ENCODE results near the gene PCDHA9.
"Not testable (repeated sequence)": the region's sequence is repeated elsewhere in the genome, so short reads cannot be mapped to it uniquely, and the experiment has no call there.

The PCDHA9 gene

GRCh38 chr5:140834439-140835008, 13.7 kb upstream of the PCDHA9 start:
- DNase-seq (ENCODE audit: low read depth): not testable (repeated sequence)

DNA sequence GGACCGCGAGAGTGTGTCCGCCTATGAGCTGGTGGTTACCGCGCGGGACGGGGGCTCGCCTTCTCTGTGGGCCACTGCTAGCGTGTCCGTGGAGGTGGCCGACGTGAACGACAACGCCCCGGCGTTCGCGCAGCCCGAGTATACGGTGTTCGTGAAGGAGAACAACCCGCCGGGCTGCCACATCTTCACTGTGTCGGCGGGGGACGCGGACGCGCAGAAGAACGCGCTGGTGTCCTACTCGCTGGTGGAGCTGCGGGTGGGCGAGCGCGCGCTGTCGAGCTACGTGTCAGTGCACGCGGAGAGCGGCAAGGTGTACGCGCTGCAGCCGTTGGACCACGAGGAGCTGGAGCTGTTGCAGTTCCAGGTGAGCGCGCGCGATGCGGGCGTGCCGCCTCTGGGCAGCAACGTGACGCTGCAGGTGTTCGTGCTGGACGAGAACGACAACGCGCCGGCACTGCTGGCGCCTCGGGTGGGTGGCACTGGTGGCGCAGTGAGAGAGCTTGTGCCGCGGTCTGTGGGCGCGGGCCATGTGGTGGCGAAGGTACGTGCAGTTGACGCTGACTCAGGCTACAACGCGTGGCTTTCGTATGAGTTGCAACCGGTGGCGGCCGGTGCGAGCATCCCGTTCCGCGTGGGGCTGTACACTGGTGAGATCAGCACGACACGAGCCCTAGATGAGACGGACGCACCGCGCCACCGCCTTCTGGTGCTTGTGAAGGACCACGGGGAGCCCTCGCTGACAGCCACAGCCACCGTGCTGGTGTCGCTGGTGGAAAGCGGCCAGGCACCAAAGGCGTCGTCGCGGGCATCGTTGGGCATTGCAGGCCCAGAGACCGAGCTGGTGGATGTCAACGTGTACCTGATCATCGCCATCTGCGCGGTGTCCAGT, 12.3 kb upstream of the PCDHA9 start:
- no peak for DNase-seq (ENCODE audit: low read depth)

GRCh38 chr5:140840978-140841962, 6.9 kb upstream of the PCDHA9 start, which contains the start of gene PCDHA8:
PCDHA8 (plus strand) TSS chr5:140841187; CDS start chr5:140841322, 135 bp downstream.
- no peak for DNase-seq (ENCODE audit: low read depth)

DNA sequence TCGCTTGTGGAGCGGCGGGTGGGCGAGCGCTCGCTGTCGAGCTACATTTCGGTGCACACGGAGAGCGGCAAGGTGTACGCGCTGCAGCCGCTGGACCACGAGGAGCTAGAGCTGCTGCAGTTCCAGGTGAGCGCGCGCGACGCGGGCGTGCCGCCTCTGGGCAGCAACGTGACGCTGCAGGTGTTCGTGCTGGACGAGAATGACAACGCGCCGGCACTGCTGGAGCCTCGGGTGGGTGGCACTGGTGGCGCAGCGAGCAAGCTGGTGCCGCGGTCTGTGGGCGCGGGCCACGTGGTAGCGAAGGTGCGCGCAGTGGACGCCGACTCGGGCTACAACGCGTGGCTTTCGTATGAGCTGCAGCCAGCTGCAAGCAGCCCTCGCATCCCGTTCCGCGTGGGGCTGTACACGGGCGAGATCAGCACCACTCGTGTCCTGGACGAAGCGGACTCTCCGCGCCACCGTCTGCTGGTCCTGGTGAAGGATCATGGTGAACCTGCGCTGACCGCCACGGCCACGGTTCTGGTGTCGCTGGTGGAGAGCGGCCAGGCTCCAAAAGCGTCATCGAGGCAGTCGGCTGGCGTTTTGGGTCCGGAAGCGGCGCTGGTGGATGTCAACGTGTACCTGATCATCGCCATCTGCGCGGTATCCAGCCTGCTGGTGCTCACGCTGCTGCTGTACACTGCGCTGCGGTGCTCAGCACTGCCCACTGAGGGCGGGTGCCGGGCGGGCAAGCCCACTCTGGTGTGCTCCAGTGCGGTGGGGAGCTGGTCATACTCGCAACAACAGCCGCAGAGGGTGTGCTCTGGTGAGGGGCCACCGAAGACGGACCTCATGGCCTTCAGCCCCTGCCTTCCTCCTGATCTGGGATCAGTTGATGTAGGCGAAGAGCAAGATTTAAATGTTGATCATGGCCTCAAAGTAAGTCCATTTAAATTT, 5.1 kb upstream of the PCDHA9 start:
- no peak for DNase-seq (ENCODE audit: low read depth)

DNA sequence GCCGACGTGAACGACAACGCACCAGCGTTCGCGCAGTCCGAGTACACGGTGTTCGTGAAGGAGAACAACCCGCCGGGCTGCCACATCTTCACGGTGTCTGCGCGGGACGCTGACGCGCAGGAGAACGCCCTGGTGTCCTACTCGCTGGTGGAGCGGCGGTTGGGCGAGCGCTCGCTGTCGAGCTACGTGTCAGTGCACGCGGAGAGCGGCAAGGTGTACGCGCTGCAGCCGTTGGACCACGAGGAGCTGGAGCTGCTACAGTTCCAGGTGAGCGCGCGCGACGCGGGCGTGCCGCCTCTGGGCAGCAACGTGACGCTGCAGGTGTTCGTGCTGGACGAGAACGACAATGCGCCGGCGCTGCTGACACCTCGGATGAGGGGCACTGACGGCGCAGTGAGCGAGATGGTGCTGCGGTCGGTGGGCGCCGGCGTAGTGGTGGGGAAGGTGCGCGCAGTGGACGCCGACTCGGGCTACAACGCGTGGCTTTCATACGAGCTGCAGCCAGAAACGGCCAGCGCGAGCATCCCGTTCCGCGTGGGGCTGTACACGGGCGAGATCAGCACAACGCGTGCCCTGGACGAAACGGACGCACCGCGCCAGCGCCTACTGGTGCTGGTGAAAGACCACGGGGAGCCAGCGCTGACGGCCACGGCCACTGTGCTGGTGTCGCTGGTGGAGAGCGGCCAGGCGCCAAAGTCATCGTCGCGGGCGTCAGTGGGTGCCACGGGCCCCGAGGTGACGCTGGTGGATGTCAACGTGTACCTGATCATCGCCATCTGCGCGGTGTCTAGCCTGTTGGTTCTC, 1.9 kb downstream of the PCDHA9 start:
- not testable (repeated sequence) for DNase-seq (ENCODE audit: low read depth)

- no peak for DNase-seq (ENCODE audit: low read depth)
These were observed 7.8 kb downstream of the PCDHA9 start, which contains the start of gene PCDHA10 for GRCh38 chr5:140855772-140856674. PCDHA10 (plus strand) TSS chr5:140855897; CDS start chr5:140856049, 152 bp downstream.

DNA sequence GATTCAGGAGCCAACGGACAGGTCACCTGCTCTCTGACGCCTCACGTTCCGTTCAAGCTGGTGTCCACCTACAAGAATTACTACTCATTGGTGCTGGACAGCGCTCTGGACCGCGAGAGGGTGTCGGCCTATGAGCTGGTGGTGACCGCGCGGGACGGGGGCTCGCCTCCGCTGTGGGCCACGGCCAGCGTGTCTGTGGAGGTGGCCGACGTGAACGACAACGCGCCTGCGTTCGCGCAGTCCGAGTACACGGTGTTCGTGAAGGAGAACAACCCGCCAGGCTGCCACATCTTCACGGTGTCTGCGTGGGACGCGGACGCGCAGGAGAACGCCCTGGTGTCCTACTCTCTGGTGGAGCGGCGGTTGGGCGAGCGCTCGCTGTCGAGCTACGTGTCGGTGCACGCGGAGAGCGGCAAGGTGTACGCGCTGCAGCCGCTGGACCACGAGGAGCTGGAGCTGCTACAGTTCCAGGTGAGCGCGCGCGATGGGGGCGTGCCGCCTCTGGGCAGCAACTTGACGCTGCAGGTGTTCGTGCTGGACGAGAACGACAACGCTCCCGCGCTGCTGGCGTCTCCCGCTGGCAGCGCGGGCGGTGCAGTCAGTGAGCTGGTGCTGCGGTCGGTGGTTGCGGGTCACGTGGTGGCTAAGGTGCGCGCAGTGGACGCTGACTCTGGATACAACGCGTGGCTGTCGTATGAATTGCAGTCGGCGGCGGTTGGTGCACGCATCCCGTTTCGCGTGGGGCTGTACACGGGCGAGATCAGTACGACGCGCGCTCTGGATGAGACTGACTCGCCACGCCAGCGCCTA, 9.2 kb downstream of the PCDHA9 start:
- DNase-seq (ENCODE audit: low read depth): no peak

- no peak for DNase-seq (ENCODE audit: low read depth)
These were observed 9.7 kb downstream of the PCDHA9 start for GRCh38 chr5:140857987-140858240.

GRCh38 chr5:140862441-140863295, 14.5 kb downstream of the PCDHA9 start:
- DNase-seq (ENCODE audit: low read depth): no peak

DNA sequence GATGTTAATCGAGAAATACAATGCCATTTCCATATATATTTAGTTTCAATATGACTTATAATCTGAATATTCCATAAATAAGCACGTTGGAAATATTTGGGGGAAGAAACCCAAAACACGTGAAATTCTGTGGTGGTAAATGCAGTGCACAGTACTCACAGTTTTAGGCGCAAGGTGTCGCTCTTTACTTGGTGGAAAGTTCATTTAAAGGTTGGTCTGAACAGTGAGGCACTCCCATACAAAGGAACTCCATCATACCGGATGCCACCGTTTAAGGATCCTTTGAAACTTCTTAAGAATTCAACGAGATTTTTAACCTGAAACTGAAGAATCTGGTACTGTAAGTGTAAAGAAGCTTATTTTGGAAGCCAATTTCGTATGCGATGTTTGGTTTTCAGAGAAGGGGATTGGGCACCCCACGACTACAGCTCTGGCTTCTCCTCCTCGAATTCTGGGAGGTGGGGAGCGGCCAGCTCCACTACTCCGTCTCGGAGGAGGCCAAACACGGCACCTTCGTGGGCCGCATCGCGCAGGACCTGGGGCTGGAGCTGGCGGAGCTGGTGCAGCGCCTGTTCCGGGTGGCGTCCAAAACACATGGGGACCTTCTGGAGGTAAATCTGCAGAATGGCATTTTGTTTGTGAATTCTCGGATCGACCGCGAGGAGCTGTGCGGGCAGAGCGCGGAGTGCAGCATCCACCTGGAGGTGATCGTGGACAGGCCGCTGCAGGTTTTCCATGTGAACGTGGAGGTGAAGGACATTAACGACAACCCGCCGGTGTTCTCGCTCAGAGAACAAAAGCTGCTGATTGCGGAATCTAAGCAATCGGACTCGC, 20.8 kb downstream of the PCDHA9 start, which contains the start of gene PCDHA11:
Gene PCDHA11, plus strand, starts transcription at position 237 of the 834 bp plus-strand sequence. Its CDS starts 147 bp downstream, at position 384.
- DNase-seq (ENCODE audit: low read depth): no peak

DNA sequence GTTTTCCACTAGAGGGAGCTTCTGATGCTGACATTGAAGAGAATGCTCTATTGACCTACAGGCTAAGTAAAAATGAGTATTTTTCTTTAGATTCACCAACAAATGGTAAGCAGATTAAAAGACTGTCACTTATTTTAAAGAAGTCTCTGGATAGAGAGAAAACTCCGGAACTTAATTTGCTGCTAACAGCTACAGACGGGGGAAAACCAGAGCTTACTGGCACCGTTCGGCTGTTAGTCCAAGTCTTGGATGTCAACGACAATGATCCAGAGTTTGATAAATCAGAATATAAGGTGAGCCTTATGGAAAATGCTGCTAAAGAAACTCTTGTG, 21.3 kb downstream of the PCDHA9 start:
- no peak for DNase-seq (ENCODE audit: low read depth)

GRCh38 chr5:140870221-140871201, 22.3 kb downstream of the PCDHA9 start:
- DNase-seq (ENCODE audit: low read depth): no peak

GRCh38 chr5:140875085-140876065, 27.2 kb downstream of the PCDHA9 start, which contains the start of gene PCDHA12:
PCDHA12 (plus strand) TSS chr5:140875308; CDS start chr5:140875473, 165 bp downstream.
- no peak for DNase-seq (ENCODE audit: low read depth)
